Measurements from ENCODE around the gene ETV3.

ETV3 gene

GRCh38 chr1:157115429-157115838 lies 22.8 kb downstream of the ETV3 start:
- H3K27me3 ChIP-seq (ENCODE audit: control insufficient read depth, low read length), result peaks cover 15% of the 10 kb centered on the region; the same call in 1 of the 2 replicates
- H3K79me2 ChIP-seq (ENCODE audit: control insufficient read depth, low read length), result no peaks in the 10 kb centered on the region
- H3K36me3 ChIP-seq (ENCODE audit: control insufficient read depth, low read length), result no peaks in the 10 kb centered on the region
- H3K4me3 ChIP-seq (ENCODE audit: low read length), result no peak overlapping the region
- H3K4me1 ChIP-seq (ENCODE audit: control insufficient read depth, low read length), result peaks cover 14% of the 10 kb centered on the region
- no peaks in the 10 kb centered on the region for H3K9me3 ChIP-seq (ENCODE audit: control insufficient read depth, insufficient read depth, low read length)
- no peak overlapping the region for H3K27ac ChIP-seq (ENCODE audit: low read depth, low read length)
- H3K4me2 ChIP-seq (ENCODE audit: low read length), result no peak overlapping the region
- no peaks in the 10 kb centered on the region for H4K20me1 ChIP-seq (ENCODE audit: control insufficient read depth, insufficient read depth, low read depth, low read length)
- TF ChIP-seq EZH2phosphoT487 (IDR thresholded peaks at IDR 0.05; ENCODE audit: borderline replicate concordance, low read length), result no peak
- no peak for TF ChIP-seq CTCF (IDR thresholded peaks at IDR 0.05; ENCODE audit: low read depth, low read length, poor library complexity, severe bottlenecking)
- H3K9me2 ChIP-seq (replicated peaks; ENCODE audit: control insufficient read depth, low read length), result no peaks in the 10 kb centered on the region
- no peaks in the 10 kb centered on the region for H3F3A ChIP-seq (ENCODE audit: control insufficient read depth, insufficient read depth)

DNA sequence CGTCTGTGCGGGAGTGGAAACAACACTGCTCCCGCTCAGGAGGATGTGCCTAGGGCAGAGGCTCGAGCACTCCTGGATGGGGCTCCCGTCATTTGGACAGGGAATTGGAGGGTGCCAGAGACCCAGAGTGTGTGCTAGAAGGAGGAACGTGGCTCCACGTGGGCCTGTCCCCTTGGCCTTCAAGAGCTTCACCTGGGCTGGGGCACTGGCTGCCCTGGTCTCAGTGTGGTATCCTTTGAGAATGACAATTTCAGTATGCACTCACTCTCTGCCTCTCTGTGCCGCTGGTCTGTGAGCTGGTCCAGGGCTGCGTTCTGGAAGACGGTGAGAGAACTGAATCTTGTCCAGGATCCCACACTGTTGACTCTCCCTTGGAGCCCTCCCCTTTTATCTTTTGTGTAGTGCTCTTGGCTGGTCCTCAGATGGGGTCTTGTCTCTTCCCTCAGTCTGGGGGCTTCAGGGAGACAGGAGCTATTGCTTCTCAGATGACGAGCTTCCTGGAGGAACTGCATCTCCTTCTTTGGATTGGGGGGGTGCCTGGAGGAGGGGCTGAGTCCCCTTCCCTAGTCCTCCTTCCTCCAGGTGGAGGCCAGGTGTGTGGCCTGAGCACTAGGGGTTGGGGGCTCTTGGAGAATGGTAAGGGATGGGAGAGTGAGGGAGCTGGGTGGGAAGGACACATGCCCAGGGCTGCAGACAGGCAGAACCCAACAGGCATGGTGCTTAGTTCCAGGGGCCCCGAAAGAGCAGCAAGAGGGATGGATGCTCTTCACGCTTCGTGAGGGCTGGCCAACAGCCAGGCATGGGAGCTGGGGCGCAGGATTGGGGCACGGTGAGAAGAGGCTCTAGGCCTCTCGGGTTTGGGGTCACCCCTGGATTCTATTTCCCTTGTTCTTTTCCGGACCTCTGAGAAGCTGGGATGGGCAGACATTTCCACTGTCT lies 23.7 kb downstream of the ETV3 start:
- no peaks in the 10 kb centered on the region for H3K79me2 ChIP-seq (ENCODE audit: control insufficient read depth, low read length)
- H3K4me1 ChIP-seq (ENCODE audit: control insufficient read depth, low read length), result peaks cover 14% of the 10 kb centered on the region

DNA sequence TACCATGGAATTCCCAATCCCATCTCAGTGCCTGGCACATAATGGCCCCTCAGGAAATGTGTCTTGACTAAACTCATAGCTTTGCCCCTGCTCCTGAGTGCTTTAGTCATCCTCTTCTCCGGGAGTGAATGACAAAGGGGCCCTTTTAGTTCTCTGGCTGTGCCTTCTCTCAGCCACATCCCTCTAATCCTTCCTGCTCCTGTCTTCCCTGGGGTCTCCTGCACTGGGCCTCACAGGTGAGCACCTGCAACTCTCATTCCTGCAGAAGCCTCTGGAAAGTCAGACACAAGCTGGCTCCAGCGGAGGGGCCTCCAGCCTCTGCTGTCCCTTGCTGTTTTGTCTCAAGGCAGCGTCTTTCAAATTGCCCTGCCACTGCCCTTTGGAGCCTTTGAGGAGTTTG lies 24.6 kb downstream of the ETV3 start:
- TF ChIP-seq CTCF (IDR thresholded peaks at IDR 0.05; ENCODE audit: low read depth, low read length, poor library complexity, severe bottlenecking) (no peak), EZH2phosphoT487 (IDR thresholded peaks at IDR 0.05; ENCODE audit: borderline replicate concordance, low read length) (no peak)
- no peaks in the 10 kb centered on the region for H3K9me2 ChIP-seq (replicated peaks; ENCODE audit: control insufficient read depth, low read length)
- peaks cover 26% of the 10 kb centered on the region; the same call in 1 of the 2 replicates for H3K27me3 ChIP-seq (ENCODE audit: control insufficient read depth, low read length)
- peaks cover 14% of the 10 kb centered on the region for H3K4me1 ChIP-seq (ENCODE audit: control insufficient read depth, low read length)
- no peaks in the 10 kb centered on the region for H3K36me3 ChIP-seq (ENCODE audit: control insufficient read depth, low read length)
- no peak overlapping the region for H3K4me2 ChIP-seq (ENCODE audit: low read length)
- H3K4me3 ChIP-seq (ENCODE audit: low read length), result no peak overlapping the region
- no peaks in the 10 kb centered on the region for H3F3A ChIP-seq (ENCODE audit: control insufficient read depth, insufficient read depth)
- H3K79me2 ChIP-seq (ENCODE audit: control insufficient read depth, low read length), result no peaks in the 10 kb centered on the region
- no peak overlapping the region for H3K27ac ChIP-seq (ENCODE audit: low read depth, low read length)
- H3K9me3 ChIP-seq (ENCODE audit: control insufficient read depth, insufficient read depth, low read length), result no peaks in the 10 kb centered on the region
- no peaks in the 10 kb centered on the region for H4K20me1 ChIP-seq (ENCODE audit: control insufficient read depth, insufficient read depth, low read depth, low read length)

More for the DNA sequence above, 23.7 kb downstream of the ETV3 start:
- no peak for TF ChIP-seq CTCF (IDR thresholded peaks at IDR 0.05; ENCODE audit: low read depth, low read length, poor library complexity, severe bottlenecking)
- no peak for TF ChIP-seq EZH2phosphoT487 (IDR thresholded peaks at IDR 0.05; ENCODE audit: borderline replicate concordance, low read length)
- H3K4me2 ChIP-seq (ENCODE audit: low read length), result no peak overlapping the region
- no peaks in the 10 kb centered on the region for H4K20me1 ChIP-seq (ENCODE audit: control insufficient read depth, insufficient read depth, low read depth, low read length)
- no peaks in the 10 kb centered on the region for H3K9me2 ChIP-seq (replicated peaks; ENCODE audit: control insufficient read depth, low read length)
- no peak overlapping the region for H3K4me3 ChIP-seq (ENCODE audit: low read length)
- no peaks in the 10 kb centered on the region for H3F3A ChIP-seq (ENCODE audit: control insufficient read depth, insufficient read depth)
- no peaks in the 10 kb centered on the region for H3K9me3 ChIP-seq (ENCODE audit: control insufficient read depth, insufficient read depth, low read length)
- H3K27ac ChIP-seq (ENCODE audit: low read depth, low read length), result no peak overlapping the region
- no peaks in the 10 kb centered on the region for H3K36me3 ChIP-seq (ENCODE audit: control insufficient read depth, low read length)
- peaks cover 20% of the 10 kb centered on the region; the same call in 1 of the 2 replicates for H3K27me3 ChIP-seq (ENCODE audit: control insufficient read depth, low read length)
